OCI-LY1 (cell line): Measurements from ENCODE around the gene KDM4B.

ENCODE experiments used
- EZH2 ChIP-seq: fragments of 200-600 bp; sonication (generic), shearing (Covaris generic); IDR thresholded peaks from 2 replicates; pipeline ENCODE4 v1.8.0; 2017; ENCODE audit warnings: borderline replicate concordance, mixed run types, mild to moderate bottlenecking, antibody characterized with exemption, low read length, moderate library complexity, mixed read lengths
- TF ChIP-seq, protein P1 (sequence below): fragments of 200-600 bp; sonication (generic), shearing (Covaris generic); IDR thresholded peaks from 2 replicates; pipeline ENCODE4 v1.5.1; 2017; ENCODE audit warnings: mild to moderate bottlenecking, antibody characterized with exemption, low read length, moderate library complexity, mixed read lengths

DNA sequence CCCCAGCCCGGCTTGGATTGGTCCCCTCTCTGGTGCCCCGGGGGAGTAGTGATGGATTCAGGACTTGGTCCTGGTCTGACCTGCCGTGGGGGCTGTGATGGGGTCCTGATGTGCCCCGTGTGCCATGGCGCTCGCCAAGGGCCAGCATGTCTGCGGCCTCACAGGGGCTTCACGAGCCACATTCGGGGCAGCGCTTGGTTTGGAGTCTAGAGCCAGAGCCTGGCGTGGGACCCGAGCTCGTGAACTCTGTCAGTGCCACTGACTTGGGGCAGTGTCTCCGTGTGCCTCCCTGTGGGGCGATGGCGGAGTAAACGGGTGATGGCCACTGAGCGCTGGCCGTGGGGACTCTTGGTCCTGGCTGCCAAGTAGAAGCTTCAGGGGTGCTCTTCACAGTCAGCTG, 17.1 kb downstream of the KDM4B start:
- TF ChIP-seq, protein P1, sequence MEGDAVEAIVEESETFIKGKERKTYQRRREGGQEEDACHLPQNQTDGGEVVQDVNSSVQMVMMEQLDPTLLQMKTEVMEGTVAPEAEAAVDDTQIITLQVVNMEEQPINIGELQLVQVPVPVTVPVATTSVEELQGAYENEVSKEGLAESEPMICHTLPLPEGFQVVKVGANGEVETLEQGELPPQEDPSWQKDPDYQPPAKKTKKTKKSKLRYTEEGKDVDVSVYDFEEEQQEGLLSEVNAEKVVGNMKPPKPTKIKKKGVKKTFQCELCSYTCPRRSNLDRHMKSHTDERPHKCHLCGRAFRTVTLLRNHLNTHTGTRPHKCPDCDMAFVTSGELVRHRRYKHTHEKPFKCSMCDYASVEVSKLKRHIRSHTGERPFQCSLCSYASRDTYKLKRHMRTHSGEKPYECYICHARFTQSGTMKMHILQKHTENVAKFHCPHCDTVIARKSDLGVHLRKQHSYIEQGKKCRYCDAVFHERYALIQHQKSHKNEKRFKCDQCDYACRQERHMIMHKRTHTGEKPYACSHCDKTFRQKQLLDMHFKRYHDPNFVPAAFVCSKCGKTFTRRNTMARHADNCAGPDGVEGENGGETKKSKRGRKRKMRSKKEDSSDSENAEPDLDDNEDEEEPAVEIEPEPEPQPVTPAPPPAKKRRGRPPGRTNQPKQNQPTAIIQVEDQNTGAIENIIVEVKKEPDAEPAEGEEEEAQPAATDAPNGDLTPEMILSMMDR, result no peak
- no peak for TF ChIP-seq EZH2
